Astrocyte (in vitro differentiated cells and primary cell): Measurements from ENCODE around the gene AK8. TPM values are rescaled to one million over a fixed set of nuclear protein-coding genes. Genes with fewer than 3 reads are reported as not detected.

ENCODE experiments used
- DNase-seq: peaks from one replicate; pipeline ENCODE4 v3.0.0-alpha.2; 2010; ENCODE audit warnings: low read depth
- FAIRE-seq: peaks from 2 replicates; lab custom pipeline; 2011; peaks lifted over from hg19 to GRCh38; lab: Jason Lieb, UNC
- H2AFZ ChIP-seq: 2 replicates; pipeline ENCODE4 v1.6.0; 2012; ENCODE audit warnings: low read depth, low read length, inconsistent platforms
- H3K27ac ChIP-seq: 2 replicates; pipeline ENCODE4 v1.5.1; 2011; ENCODE audit warnings: low read depth, low read length, inconsistent platforms
- H3K27me3 ChIP-seq: 2 replicates; pipeline ENCODE4 v1.6.0; 2011; ENCODE audit warnings: low read length, inconsistent platforms; ENCODE audit not compliant: insufficient read depth
- H3K36me3 ChIP-seq: 2 replicates; pipeline ENCODE4 v1.5.1; 2011; ENCODE audit warnings: low read length, inconsistent platforms; ENCODE audit not compliant: insufficient read depth
- H3K4me1 ChIP-seq: 2 replicates; pipeline ENCODE4 v1.5.1; 2011; ENCODE audit warnings: low read length, inconsistent platforms; ENCODE audit not compliant: insufficient read depth
- H3K4me2 ChIP-seq: 2 replicates; pipeline ENCODE4 v1.6.0; 2012; ENCODE audit warnings: low read length, inconsistent platforms
- H3K4me3 ChIP-seq: 2 replicates; pipeline ENCODE4 v1.5.1; 2011; ENCODE audit warnings: low read depth, mild to moderate bottlenecking, low read length, inconsistent platforms; ENCODE audit not compliant: insufficient read depth
- H3K79me2 ChIP-seq: 2 replicates; pipeline ENCODE4 v1.6.0; 2012; ENCODE audit warnings: mild to moderate bottlenecking, low read length, inconsistent platforms; ENCODE audit not compliant: insufficient read depth
- H3K9ac ChIP-seq: 2 replicates; pipeline ENCODE4 v1.6.0; 2012; ENCODE audit warnings: mild to moderate bottlenecking, low read length, inconsistent platforms
- H3K9me3 ChIP-seq: 2 replicates; pipeline ENCODE4 v1.5.1; 2012; ENCODE audit warnings: low read depth, mild to moderate bottlenecking, low read length, inconsistent platforms; ENCODE audit not compliant: insufficient read depth
- H4K20me1 ChIP-seq: 2 replicates; pipeline ENCODE4 v1.6.0; 2012; ENCODE audit warnings: low read length, inconsistent platforms; ENCODE audit not compliant: insufficient read depth
- H3K27ac Mint-ChIP-seq: one replicate; pipeline ENCODE4 v1.8.0; 2021; ENCODE audit warnings: mild to moderate bottlenecking, mixed read lengths; ENCODE audit not compliant: unreplicated experiment
- H3K27me3 Mint-ChIP-seq: one replicate; pipeline ENCODE4 v1.8.0; 2021; ENCODE audit warnings: low read depth, mixed read lengths; ENCODE audit not compliant: unreplicated experiment
- H3K36me3 Mint-ChIP-seq: one replicate; pipeline ENCODE4 v1.8.0; 2021; ENCODE audit warnings: low read depth, mixed read lengths; ENCODE audit not compliant: unreplicated experiment
- H3K4me1 Mint-ChIP-seq: one replicate; pipeline ENCODE4 v1.8.0; 2021; ENCODE audit warnings: low read depth, mixed read lengths; ENCODE audit not compliant: unreplicated experiment
- H3K4me3 Mint-ChIP-seq: one replicate; pipeline ENCODE4 v1.8.0; 2021; ENCODE audit warnings: mild to moderate bottlenecking, moderate library complexity, mixed read lengths; ENCODE audit not compliant: unreplicated experiment
- H3K9me3 Mint-ChIP-seq: one replicate; pipeline ENCODE4 v1.8.0; 2021; ENCODE audit warnings: mild to moderate bottlenecking, mixed read lengths; ENCODE audit not compliant: unreplicated experiment
- EZH2 ChIP-seq: IDR thresholded peaks from 2 replicates; pipeline ENCODE4 v1.6.1; 2012; ENCODE audit warnings: mild to moderate bottlenecking, low read length, inconsistent platforms; ENCODE audit not compliant: insufficient read depth
- total RNA-seq: library from RNA; stranded (reverse); gene quantifications from 2 replicates; pipeline ENCODE4 v1.2.1, GENCODE V29; 2021
- TF ChIP-seq, protein P1 (sequence below): IDR thresholded peaks from 2 replicates; pipeline ENCODE4 v1.5.1; 2011; ENCODE audit warnings: low read depth, mild to moderate bottlenecking, inconsistent platforms, low read length, moderate library complexity; ENCODE audit not compliant: insufficient read depth

AK8 gene
- total RNA-seq, 1 donor from 2014 or later: 0.27 TPM

DNA sequence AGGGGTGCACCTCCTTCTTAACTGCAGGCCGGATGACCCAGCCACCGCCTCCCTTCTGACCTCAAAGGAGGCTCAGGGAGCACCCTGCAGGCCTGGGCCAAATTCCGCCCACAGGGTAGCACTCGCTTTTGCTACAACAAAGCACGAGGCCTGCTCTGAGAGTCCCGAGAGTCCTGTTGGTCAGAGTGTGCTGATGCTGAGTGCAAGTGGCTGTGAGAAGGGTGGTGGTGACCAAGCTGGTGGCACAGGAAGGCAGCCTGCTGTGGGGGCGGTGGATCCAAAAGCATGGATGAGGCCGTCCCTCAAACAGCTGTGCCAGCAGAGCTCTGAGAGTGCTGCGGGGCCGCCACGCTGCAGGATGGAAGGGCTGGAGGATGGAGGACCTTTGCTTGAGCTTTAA is 101.8 kb downstream of the AK8 start:
- no peak overlapping the region for H3K4me3 Mint-ChIP-seq
- no peak for DNase-seq
- no peak for FAIRE-seq

DNA sequence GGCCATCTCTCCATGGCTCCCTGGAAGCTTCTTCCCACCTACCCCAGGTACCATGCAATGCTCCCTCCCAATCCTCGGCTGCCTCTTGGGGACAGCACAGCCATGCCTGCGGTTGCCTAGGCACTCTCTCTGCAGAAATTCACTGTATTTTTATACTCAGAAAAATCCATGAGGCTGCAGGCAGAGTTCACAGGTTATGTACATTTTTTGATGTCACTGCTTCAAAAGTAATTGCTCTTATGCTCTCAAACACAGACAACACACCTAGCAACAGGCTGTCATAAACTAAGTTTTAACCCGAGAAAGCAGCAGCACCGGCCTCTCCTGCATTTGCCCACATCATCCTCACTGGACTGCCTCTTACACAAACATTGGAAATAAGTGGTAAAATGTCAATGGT is 102.4 kb downstream of the AK8 start:
- Mint-ChIP-seq H3K36me3 (peaks cover 9% of the 10 kb centered on the region), H3K27ac (no peak overlapping the region), H3K9me3 (peaks cover 15% of the 10 kb centered on the region), H3K4me3 (no peak overlapping the region), H3K27me3 (peaks cover 7% of the 10 kb centered on the region), H3K4me1 (peaks cover 5% of the 10 kb centered on the region)
- no peak for DNase-seq
- H3K9me3 ChIP-seq: no peaks in the 10 kb centered on the region
- H3K4me2 ChIP-seq: no peak overlapping the region
- no peaks in the 10 kb centered on the region for H3K79me2 ChIP-seq
- no peaks in the 10 kb centered on the region for H3K36me3 ChIP-seq
- no peaks in the 10 kb centered on the region for H3K4me1 ChIP-seq
- no peak for FAIRE-seq
- H2AFZ ChIP-seq: no peak overlapping the region
- no peak overlapping the region for H3K27ac ChIP-seq
- H3K4me3 ChIP-seq: no peak overlapping the region
- H4K20me1 ChIP-seq: no peaks in the 10 kb centered on the region
- TF ChIP-seq, protein P1, sequence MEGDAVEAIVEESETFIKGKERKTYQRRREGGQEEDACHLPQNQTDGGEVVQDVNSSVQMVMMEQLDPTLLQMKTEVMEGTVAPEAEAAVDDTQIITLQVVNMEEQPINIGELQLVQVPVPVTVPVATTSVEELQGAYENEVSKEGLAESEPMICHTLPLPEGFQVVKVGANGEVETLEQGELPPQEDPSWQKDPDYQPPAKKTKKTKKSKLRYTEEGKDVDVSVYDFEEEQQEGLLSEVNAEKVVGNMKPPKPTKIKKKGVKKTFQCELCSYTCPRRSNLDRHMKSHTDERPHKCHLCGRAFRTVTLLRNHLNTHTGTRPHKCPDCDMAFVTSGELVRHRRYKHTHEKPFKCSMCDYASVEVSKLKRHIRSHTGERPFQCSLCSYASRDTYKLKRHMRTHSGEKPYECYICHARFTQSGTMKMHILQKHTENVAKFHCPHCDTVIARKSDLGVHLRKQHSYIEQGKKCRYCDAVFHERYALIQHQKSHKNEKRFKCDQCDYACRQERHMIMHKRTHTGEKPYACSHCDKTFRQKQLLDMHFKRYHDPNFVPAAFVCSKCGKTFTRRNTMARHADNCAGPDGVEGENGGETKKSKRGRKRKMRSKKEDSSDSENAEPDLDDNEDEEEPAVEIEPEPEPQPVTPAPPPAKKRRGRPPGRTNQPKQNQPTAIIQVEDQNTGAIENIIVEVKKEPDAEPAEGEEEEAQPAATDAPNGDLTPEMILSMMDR: no peak
- TF ChIP-seq EZH2: no peak
- no peak overlapping the region for H3K9ac ChIP-seq
- H3K27me3 ChIP-seq: peaks cover 6% of the 10 kb centered on the region

More for the DNA sequence above, 101.8 kb downstream of the AK8 start:
- Histone ChIP-seq H3K9ac (no peak overlapping the region), H3K4me3 (no peak overlapping the region), H3K36me3 (no peaks in the 10 kb centered on the region), H3K27ac (no peak overlapping the region), H4K20me1 (no peaks in the 10 kb centered on the region), H3K4me2 (no peak overlapping the region), H3K27me3 (peaks cover 11% of the 10 kb centered on the region), H3K9me3 (no peaks in the 10 kb centered on the region), H3K4me1 (no peaks in the 10 kb centered on the region), H2AFZ (no peak overlapping the region), H3K79me2 (no peaks in the 10 kb centered on the region)
- Mint-ChIP-seq H3K27me3 (peaks cover 7% of the 10 kb centered on the region), H3K36me3 (peaks cover 9% of the 10 kb centered on the region), H3K4me1 (peaks cover 7% of the 10 kb centered on the region), H3K9me3 (peaks cover 14% of the 10 kb centered on the region), H3K27ac (no peak overlapping the region)
- TF ChIP-seq EZH2: no peak
- TF ChIP-seq, protein P1: no peak

DNA sequence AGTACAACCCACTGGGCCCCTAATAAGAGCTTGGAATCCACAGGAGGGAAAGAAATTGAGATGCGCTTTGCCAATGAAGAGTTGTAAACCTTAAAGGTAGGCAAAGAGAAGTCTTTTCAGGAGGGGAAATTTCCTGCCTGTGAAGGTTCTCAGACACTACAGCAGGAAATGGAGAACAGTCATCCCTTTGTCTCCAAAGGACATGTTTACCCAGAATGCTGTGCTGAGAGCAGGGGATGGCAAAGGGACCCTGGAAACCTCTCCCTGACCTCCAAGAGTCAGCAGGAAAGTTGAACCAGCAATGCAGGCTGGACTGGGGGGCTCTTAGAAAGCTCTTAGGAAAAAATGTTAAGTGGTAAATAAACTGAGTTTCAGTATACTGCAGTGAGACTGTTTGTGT is 103.2 kb downstream of the AK8 start:
- H3K9ac ChIP-seq: no peak overlapping the region
- Mint-ChIP-seq H3K4me3 (no peak overlapping the region), H3K36me3 (peaks cover 9% of the 10 kb centered on the region), H3K9me3 (peaks cover 15% of the 10 kb centered on the region), H3K27me3 (peaks cover 7% of the 10 kb centered on the region), H3K27ac (no peak overlapping the region), H3K4me1 (peaks cover under 1% of the 10 kb centered on the region)
- H2AFZ ChIP-seq: no peak overlapping the region
- no peak overlapping the region for H3K4me3 ChIP-seq
- H3K79me2 ChIP-seq: no peaks in the 10 kb centered on the region
- peaks cover under 1% of the 10 kb centered on the region for H3K4me1 ChIP-seq
- peaks cover 4% of the 10 kb centered on the region for H3K27me3 ChIP-seq
- FAIRE-seq (no peak), DNase-seq (no peak)
- H3K4me2 ChIP-seq: no peak overlapping the region
- H3K36me3 ChIP-seq: no peaks in the 10 kb centered on the region
- no peaks in the 10 kb centered on the region for H3K9me3 ChIP-seq
- no peak overlapping the region for H3K27ac ChIP-seq
- TF ChIP-seq EZH2: no peak
- TF ChIP-seq, protein P1: no peak
- no peaks in the 10 kb centered on the region for H4K20me1 ChIP-seq
